ENCODE measurements around the gene MCUB. TPM values are rescaled to one million over a fixed set of nuclear protein-coding genes. Genes with fewer than 3 reads are reported as not detected.

MCUB gene, protein sequence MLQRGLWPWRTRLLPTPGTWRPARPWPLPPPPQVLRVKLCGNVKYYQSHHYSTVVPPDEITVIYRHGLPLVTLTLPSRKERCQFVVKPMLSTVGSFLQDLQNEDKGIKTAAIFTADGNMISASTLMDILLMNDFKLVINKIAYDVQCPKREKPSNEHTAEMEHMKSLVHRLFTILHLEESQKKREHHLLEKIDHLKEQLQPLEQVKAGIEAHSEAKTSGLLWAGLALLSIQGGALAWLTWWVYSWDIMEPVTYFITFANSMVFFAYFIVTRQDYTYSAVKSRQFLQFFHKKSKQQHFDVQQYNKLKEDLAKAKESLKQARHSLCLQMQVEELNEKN
- 12.4 to 21.8 TPM (median 20.7 TPM) in 5 replicates for total RNA-seq (2022; extraction: Qiagen RNA extraction; ENCODE audit: low read depth)

DNA sequence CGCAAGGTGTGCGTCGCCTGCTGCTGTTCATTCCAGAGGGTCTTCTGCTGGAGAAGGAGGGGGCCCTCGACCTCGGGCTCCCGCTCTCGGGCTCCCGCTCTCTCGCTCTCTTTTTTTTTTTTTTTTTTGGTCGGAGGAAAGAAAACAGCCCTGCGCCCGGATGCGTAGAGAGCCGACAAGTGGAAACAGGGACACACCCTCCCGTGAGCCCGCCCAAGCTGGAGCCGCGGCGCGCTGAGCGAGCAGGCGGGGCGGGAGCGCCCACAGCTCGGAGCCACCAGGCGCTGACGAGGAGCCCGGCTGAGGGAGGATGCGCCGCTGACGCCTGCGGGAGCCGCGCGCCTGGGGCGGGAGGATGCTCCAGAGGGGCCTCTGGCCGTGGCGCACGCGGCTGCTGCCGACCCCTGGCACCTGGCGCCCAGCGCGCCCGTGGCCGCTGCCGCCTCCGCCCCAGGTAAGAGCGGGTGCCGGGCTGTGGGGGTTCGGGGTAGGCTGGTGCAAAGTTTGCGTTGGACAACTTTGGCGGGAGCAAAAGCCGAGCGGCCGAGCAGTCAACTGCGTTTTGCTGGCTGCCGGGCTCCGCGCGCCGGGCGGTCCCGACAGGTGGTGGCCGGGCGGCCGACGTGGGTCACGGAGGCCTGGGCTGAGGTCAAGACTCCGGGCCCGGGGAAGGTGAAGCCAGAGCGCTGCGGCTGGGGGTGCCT, at the start of gene MCUB:
TSS of gene MCUB (plus strand) at position 264 of the 704 bp plus-strand sequence. CDS start at position 356, 92 bp downstream.

DNA sequence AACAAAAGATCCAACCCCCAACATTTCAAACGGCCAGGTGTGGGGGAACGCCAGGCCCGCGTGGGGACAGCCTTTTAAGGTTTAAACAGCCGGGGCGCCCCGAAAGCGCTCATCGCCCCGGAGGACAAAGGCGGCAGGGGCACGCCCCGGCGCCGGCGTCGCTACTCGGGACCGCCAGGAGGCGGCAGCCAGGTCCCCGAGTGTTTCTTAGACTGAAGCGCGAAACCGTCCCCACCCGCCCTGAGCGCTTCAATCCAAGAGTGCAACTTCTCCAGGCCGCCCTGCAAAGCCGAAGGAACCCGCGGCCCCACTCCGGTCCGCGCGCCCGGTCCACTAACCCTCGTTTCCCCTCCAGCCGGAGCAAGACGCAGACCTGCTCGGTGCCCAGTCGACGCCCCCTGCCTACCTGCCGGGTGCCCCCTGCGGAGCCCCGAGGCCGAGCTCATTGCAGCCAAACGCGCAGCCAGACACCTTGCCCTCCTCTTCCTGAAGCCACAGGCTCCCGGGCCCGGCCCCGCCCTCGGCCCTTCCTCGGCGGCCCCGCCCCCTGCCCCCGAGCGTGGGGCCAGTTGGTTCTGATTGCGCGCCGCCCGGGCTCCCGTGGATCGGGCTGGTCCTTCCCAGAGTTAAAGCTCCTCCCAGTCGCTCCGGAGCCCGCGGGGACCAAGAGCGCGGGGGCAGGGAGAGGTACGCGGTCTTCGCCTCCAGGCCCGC, 143.1 kb downstream of the MCUB start, which contains the start of gene CASP6:
TSS of gene CASP6 (minus strand) at position 496 of the 714 bp plus-strand sequence. CDS start at position 446, 50 bp downstream.

DNA sequence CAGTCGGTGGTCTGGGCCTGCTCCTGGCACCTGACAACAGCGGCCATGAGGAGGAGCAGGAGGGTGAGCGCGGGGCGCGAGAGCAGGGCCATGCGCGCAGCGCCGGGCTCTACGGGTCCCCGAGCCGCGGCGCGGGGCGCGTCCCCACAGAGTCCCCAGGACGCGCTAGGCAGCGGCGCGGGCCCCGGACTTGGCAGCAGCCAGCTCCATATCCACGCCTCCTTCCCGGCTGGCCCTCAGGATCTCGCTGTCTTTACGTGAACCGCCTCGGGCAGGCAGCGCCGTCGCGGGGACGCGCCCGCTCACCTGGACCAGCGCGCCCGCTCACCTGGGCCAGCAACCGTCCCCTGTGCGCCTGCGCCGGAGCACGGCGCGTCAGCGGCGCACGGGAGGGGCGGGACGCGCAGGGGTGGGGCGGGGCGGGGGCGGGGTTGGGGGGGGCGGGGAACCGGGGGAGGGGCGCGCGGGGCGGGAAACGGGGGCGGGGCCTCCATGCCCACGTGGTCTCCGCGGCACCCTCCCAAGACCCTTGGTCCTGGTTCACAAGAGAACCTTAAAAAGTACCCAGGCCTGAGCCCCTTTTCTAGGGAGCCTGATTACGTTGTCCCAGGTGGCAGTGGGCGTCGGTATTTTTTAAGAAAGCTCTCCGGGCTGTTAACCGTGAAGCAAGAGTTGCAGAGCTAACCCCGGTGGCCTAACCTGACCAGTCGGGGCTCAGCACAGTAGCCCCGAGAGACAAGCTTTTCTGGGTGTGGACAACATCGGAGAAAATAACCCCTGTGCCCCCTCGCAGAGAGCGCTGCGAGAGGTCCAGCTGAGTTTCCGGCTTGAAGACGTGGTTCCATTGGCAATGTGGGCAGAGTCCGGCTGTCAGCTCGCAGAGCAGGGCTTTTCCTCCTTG, 169.9 kb downstream of the MCUB start, which contains the start of gene PLA2G12A:
TSS of gene PLA2G12A (minus strand) at position 353 of the 901 bp plus-strand sequence. CDS start at position 92, 261 bp downstream.

Other genes starting within 250 kb of the MCUB start
- gene SEC24B, start 126.4 kb upstream of the MCUB start, total RNA-seq (2022; extraction: Qiagen RNA extraction; ENCODE audit: low read depth): 14.2 to 22.9 TPM (median 18.0 TPM) in 5 replicates
- gene CASP6, start 143.2 kb downstream of the MCUB start, total RNA-seq (2022; extraction: Qiagen RNA extraction; ENCODE audit: low read depth): 14.7 to 18.0 TPM (median 15.3 TPM) in 5 replicates
- gene PLA2G12A, start 169.8 kb downstream of the MCUB start, total RNA-seq (2022; extraction: Qiagen RNA extraction; ENCODE audit: low read depth): 11.4 to 17.9 TPM (median 12.2 TPM) in 5 replicates
- 0.48 to 0.85 TPM (median 0.75 TPM) in 5 replicates for gene CFI, start 241.8 kb downstream of the MCUB start, total RNA-seq (2022; extraction: Qiagen RNA extraction; ENCODE audit: low read depth)